ENCODE measurements around the gene PTPRE.

The PTPRE gene

DNA sequence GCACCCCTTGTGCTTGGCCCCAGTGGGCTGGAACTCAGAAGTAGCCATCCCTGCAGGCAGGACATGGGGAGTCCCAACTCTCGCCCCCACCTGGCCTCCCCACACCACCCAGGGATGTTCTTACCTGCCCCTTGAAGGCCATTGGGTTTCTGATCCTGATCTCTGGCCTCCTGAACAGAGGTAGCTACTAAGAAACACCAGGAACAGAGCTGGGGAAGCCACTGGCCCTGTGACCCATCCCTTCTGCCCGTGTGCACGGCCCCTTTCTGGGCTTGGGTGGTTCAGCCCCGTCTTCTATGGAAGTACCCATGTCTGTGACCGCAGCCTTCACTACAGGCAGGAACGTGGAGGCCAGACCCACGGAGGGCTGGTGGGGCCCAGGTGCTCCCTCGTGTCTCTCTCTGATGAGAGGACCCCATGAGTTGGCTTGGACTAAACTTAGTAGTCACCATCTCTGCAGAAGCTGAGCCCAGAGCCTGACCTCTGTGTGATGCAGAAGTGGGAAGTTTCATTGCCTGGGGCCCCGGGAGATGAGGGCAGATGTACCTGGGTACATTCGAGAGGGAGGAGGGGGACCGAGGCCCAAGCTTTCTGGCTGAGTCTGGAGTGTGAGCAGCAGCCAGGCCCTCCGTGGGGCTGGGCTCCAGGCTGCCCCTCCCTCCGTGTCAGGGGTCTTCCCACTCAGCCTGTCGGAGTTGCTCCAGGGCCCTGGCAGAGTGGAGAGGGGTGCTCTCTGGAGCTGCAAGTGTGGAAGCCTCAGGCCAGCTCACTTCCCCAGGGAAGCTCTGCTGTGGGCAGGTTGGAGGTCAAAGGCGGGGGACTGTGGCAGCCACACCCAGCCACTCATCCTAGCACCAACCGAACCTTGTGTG lies 138.3 kb downstream of the PTPRE start:
- Histone ChIP-seq H3K9me3 (ENCODE audit: control insufficient read depth, low read length) (no peaks in the 10 kb centered on the region), H2AFZ (no peak overlapping the region), H3K4me2 (ENCODE audit: low read length) (no peak overlapping the region), H3K4me3 (ENCODE audit: low read depth, low read length) (no peak overlapping the region), H3K4me1 (peaks cover 4% of the 10 kb centered on the region), H3K27me3 (ENCODE audit: control insufficient read depth, insufficient read depth, low read length) (no peaks in the 10 kb centered on the region), H3K79me2 (peaks cover 6% of the 10 kb centered on the region), H3K27ac (no peak overlapping the region), H3K36me3 (ENCODE audit: control insufficient read depth, insufficient read depth, low read length) (no peaks in the 10 kb centered on the region), H3K9ac (no peak overlapping the region)
- TF ChIP-seq CTCF (IDR thresholded peaks at IDR 0.05): no peak

DNA sequence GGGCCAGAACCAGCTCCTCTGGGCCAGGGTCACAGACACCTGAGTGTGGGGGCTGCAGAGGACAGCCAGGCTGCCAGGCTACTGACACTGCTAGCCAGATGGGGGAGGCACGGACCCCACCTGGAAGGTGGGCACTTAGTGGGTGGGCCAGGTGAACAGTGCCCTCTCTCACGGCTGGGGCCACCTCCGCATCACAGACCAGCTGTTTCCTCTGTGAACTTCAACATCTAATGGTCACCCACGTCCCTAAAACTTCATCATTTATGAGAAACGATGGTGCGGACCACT lies 138.9 kb downstream of the PTPRE start:
- no peak overlapping the region for H2AFZ ChIP-seq
- no peak overlapping the region for H3K9ac ChIP-seq
- peaks cover 4% of the 10 kb centered on the region for H3K4me1 ChIP-seq
- no peak overlapping the region for H3K4me2 ChIP-seq (ENCODE audit: low read length)
- no peaks in the 10 kb centered on the region for H3K36me3 ChIP-seq (ENCODE audit: control insufficient read depth, insufficient read depth, low read length)
- H3K27me3 ChIP-seq (ENCODE audit: control insufficient read depth, insufficient read depth, low read length): no peaks in the 10 kb centered on the region
- no peak overlapping the region for H3K4me3 ChIP-seq (ENCODE audit: low read depth, low read length)
- H3K9me3 ChIP-seq (ENCODE audit: control insufficient read depth, low read length): no peaks in the 10 kb centered on the region
- no peak overlapping the region for H3K27ac ChIP-seq
- TF ChIP-seq CTCF (IDR thresholded peaks at IDR 0.05): no peak
- peaks cover 6% of the 10 kb centered on the region for H3K79me2 ChIP-seq

GRCh38 chr10:128046156-128046952 lies 139.5 kb downstream of the PTPRE start:
- Histone ChIP-seq H3K27ac (no peak overlapping the region), H2AFZ (no peak overlapping the region), H3K4me1 (peaks cover 4% of the 10 kb centered on the region), H3K36me3 (ENCODE audit: control insufficient read depth, insufficient read depth, low read length) (no peaks in the 10 kb centered on the region), H3K27me3 (ENCODE audit: control insufficient read depth, insufficient read depth, low read length) (no peaks in the 10 kb centered on the region), H3K4me2 (ENCODE audit: low read length) (no peak overlapping the region), H3K4me3 (ENCODE audit: low read depth, low read length) (no peak overlapping the region), H3K9me3 (ENCODE audit: control insufficient read depth, low read length) (no peaks in the 10 kb centered on the region), H3K79me2 (peaks cover 6% of the 10 kb centered on the region), H3K9ac (no peak overlapping the region)
- TF ChIP-seq CTCF (IDR thresholded peaks at IDR 0.05): no peak

- H2AFZ ChIP-seq: peak overlapping the region; percentile 84
- peak overlapping the region; percentile 40 for H3K4me2 ChIP-seq (ENCODE audit: low read length)
- H3K79me2 ChIP-seq: peaks cover 6% of the 10 kb centered on the region
- H3K27ac ChIP-seq: peak overlapping the region; percentile 71
- no peaks in the 10 kb centered on the region for H3K27me3 ChIP-seq (ENCODE audit: control insufficient read depth, insufficient read depth, low read length)
- no peaks in the 10 kb centered on the region for H3K36me3 ChIP-seq (ENCODE audit: control insufficient read depth, insufficient read depth, low read length)
- no peak overlapping the region for H3K4me3 ChIP-seq (ENCODE audit: low read depth, low read length)
- peaks cover 4% of the 10 kb centered on the region for H3K4me1 ChIP-seq
- no peak for TF ChIP-seq CTCF (IDR thresholded peaks at IDR 0.05)
- no peak overlapping the region for H3K9ac ChIP-seq
- H3K9me3 ChIP-seq (ENCODE audit: control insufficient read depth, low read length): no peaks in the 10 kb centered on the region
Measured at GRCh38 chr10:128046953-128047290, 140.0 kb downstream of the PTPRE start.

Measured in parathyroid adenoma (tissue), 2 donors.